Measurements from ENCODE around the gene TM4SF4. TPM values are rescaled to one million over a fixed set of nuclear protein-coding genes. Genes with fewer than 3 reads are reported as not detected.

TM4SF4 gene
- total RNA-seq, 1 donor from 2014 or later: 0.29 TPM

GRCh38 chr3:149435996-149436885 is 38.3 kb upstream of the TM4SF4 start:
- no peak for DNase-seq (ENCODE audit: low read depth)
- TF ChIP-seq, protein P1, sequence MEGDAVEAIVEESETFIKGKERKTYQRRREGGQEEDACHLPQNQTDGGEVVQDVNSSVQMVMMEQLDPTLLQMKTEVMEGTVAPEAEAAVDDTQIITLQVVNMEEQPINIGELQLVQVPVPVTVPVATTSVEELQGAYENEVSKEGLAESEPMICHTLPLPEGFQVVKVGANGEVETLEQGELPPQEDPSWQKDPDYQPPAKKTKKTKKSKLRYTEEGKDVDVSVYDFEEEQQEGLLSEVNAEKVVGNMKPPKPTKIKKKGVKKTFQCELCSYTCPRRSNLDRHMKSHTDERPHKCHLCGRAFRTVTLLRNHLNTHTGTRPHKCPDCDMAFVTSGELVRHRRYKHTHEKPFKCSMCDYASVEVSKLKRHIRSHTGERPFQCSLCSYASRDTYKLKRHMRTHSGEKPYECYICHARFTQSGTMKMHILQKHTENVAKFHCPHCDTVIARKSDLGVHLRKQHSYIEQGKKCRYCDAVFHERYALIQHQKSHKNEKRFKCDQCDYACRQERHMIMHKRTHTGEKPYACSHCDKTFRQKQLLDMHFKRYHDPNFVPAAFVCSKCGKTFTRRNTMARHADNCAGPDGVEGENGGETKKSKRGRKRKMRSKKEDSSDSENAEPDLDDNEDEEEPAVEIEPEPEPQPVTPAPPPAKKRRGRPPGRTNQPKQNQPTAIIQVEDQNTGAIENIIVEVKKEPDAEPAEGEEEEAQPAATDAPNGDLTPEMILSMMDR (conservative IDR thresholded peaks at IDR 0.05; ENCODE audit: low read depth, low read length): no peak
- no peak overlapping the region for H3K4me3 ChIP-seq (ENCODE audit: low read depth, low read length)

DNA sequence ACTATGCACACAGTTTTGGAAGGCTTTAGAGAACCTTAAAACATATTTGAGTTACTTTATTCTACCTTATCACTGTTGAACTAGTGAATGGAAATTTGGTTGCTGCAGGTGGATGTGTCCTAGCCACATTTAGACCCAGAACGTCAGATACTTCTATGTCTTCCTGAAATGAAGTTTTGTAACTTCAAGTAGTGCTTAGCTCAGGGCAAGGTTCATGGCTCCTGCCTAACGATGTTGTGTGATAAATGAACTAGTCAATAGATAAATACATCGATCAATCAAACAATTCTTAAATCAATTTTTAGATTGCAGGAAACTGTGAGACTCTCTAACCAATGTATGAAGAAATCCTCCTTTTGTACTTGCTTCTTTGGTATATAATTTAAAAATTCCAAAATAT is 37.2 kb upstream of the TM4SF4 start:
- no peak for DNase-seq (ENCODE audit: low read depth)
- no peak overlapping the region for H3K4me3 ChIP-seq (ENCODE audit: low read depth, low read length)
- TF ChIP-seq, protein P1 (conservative IDR thresholded peaks at IDR 0.05; ENCODE audit: low read depth, low read length): no peak

GRCh38 chr3:149437710-149438109 is 36.8 kb upstream of the TM4SF4 start:
- H3K4me3 ChIP-seq (ENCODE audit: low read depth, low read length): no peak overlapping the region
- no peak for DNase-seq (ENCODE audit: low read depth)
- TF ChIP-seq, protein P1 (conservative IDR thresholded peaks at IDR 0.05; ENCODE audit: low read depth, low read length): no peak

DNA sequence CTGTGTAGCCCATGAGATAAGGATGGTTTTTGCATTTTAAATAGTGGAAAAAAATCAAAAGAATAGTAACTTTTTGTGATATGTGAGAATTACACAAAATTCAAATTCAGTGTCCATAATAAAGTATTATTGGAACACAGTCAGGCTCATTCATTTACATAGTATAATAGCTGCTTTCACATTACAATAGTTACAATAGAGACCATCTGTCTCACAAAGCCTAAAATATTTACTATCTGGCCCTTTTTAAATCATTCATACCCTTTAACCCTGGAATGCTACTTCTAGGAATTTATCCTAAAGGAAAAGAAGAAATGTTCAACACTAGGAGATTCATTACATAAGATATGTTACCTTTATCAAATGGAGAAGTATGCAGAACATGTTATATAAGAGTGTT is 35.5 kb upstream of the TM4SF4 start:
- DNase-seq (ENCODE audit: low read depth): no peak
- TF ChIP-seq, protein P1 (conservative IDR thresholded peaks at IDR 0.05; ENCODE audit: low read depth, low read length): no peak

GRCh38 chr3:149441642-149442041 is 32.9 kb upstream of the TM4SF4 start:
- no peak for DNase-seq (ENCODE audit: low read depth)
- H3K4me3 ChIP-seq (ENCODE audit: low read depth, low read length): no peak overlapping the region
- TF ChIP-seq, protein P1 (conservative IDR thresholded peaks at IDR 0.05; ENCODE audit: low read depth, low read length): no peak

More for the DNA sequence above, 35.5 kb upstream of the TM4SF4 start:
- no peak overlapping the region for H3K4me3 ChIP-seq (ENCODE audit: low read depth, low read length)

DNA sequence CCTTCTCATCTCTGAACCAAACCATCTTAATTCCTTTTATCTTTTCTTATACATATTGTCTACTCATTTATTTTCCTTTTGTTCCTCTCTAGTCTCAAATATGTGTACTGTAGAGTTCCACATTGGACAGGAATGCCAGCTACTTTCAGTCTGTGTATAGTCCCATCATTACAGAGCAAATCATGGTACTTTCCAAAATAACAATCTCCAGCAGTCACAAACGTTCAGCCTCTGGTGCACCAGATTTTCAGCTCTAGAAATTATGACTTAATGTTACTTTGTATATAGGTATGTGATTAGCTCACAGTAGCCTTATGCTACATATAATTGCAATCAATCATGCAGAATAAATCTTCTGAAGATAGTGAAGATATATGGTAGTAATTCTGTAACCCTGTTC is 32.5 kb upstream of the TM4SF4 start:
- H3K4me3 ChIP-seq (ENCODE audit: low read depth, low read length): no peak overlapping the region
- TF ChIP-seq, protein P1 (conservative IDR thresholded peaks at IDR 0.05; ENCODE audit: low read depth, low read length): no peak
- DNase-seq (ENCODE audit: low read depth): no peak

Data from epithelial cell of proximal tubule (primary cell).